ENCODE measurements around the gene EPDR1. TPM values are rescaled to one million over a fixed set of nuclear protein-coding genes. Genes with fewer than 3 reads are reported as not detected.

Gene EPDR1
- total RNA-seq, 1 donor from 2014 or later, result 39.3 TPM

DNA sequence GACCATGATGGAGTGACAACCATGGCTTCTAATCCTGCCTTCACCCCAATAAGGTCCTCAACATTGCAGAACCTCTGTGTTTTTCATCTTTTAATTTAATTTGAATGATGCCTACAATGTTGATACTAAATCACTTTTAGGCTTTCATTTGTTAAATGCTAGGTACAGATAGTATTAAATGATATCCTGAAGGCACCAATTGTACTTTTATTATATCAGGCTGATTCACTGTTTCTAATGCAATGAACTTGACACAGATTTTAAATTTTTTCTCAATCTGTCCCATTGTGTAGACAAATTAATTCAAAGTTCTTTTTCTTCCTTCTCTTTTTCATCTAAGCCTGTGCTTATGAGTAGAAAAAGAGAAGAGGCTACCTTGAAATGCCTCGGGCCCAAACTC lies 5.2 kb downstream of the EPDR1 start:
- H3K4me3 ChIP-seq (ENCODE audit: low read depth, low read length), result no peak overlapping the region
- no peak for DNase-seq (ENCODE audit: low read depth)
- TF ChIP-seq, protein P1, sequence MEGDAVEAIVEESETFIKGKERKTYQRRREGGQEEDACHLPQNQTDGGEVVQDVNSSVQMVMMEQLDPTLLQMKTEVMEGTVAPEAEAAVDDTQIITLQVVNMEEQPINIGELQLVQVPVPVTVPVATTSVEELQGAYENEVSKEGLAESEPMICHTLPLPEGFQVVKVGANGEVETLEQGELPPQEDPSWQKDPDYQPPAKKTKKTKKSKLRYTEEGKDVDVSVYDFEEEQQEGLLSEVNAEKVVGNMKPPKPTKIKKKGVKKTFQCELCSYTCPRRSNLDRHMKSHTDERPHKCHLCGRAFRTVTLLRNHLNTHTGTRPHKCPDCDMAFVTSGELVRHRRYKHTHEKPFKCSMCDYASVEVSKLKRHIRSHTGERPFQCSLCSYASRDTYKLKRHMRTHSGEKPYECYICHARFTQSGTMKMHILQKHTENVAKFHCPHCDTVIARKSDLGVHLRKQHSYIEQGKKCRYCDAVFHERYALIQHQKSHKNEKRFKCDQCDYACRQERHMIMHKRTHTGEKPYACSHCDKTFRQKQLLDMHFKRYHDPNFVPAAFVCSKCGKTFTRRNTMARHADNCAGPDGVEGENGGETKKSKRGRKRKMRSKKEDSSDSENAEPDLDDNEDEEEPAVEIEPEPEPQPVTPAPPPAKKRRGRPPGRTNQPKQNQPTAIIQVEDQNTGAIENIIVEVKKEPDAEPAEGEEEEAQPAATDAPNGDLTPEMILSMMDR (conservative IDR thresholded peaks at IDR 0.05; ENCODE audit: low read depth, low read length), result no peak

DNA sequence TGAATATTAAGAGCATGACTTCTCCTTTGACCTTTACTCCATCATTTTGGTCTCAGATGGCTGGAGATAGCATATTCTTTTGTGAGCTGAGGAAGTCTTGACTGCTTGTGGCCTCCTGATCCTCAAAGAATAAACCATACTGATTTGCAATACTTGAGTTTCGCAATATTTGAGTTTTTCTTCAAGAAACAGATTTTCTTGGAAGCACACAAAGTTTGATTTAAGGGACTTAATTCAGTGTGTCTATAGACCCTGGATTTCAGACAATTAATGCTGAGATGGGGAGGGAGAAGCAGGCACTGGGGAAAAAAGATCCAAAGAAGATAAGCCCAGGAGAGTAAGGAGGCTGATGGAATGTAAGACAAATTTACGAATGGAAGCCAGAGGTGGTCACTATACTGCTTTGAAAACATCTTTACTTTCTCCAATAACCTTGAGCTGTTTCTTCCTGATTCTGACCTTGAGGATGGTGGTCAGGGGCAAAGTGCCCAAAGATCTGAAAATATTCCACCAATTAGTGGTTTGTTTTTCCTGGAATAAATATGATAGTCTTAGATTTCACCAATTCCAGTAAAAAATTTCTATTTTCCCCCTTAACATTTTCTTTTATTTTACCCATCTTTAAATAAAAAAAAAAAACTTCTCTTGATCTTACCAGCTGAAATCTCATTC lies 7.5 kb downstream of the EPDR1 start:
- no peak overlapping the region for H3K4me3 ChIP-seq (ENCODE audit: low read depth, low read length)
- TF ChIP-seq, protein P1 (conservative IDR thresholded peaks at IDR 0.05; ENCODE audit: low read depth, low read length), result no peak
- DNase-seq (ENCODE audit: low read depth), result no peak

DNA sequence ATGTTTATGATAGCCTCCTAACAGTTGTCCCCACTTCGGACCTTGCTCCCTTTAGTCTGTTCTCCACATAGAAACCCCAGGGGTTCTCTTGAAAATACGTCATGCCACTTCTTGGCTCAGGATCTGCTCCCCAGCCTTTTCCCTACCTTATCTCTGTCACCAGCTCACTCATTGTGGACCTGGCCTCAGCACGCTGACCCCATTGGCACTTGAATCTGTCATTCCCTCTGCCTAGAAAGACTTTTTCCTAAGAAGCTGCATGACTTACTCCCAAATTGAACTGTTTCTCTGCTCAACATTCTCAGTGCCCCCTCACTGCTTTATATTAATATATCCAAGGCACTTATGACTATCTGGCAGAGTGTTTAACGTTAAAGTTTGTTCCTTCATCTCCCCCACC lies 8.4 kb downstream of the EPDR1 start:
- no peak overlapping the region for H3K4me3 ChIP-seq (ENCODE audit: low read depth, low read length)
- TF ChIP-seq, protein P1 (conservative IDR thresholded peaks at IDR 0.05; ENCODE audit: low read depth, low read length), result no peak
- no peak for DNase-seq (ENCODE audit: low read depth)

DNA sequence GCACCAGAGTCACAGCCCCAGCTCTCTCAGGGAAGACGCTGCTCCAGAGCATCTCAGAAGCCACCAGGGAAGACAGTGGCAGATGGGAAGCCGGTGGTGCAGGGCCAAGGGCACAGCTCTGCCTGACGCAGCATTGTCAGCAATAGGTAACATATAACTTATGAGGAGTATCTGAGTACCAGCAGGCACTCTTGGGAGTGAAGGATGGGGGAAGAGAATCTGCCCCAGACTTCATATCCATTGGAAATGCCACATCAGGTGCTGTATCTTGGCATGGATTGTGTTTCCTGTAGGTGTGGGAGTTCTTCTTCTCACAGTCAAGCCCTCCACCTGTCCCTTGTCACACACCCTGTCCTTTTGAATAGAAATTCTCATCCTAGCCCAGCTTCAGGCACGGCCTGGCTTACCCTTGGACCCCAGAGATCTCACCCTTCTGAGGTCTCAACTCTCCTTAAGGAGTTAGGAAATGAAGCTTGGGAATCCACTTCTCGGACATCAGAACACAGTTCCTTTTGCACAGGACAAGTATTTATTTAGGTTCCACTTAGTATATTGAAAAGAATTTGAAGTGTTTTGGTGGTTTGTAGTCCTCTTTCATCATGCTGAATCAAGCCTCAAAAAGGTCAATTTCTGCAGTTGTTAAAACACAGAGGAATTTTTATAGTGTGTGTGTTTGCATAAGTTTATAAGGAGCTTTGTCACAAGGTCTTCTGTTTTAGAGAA lies 9.9 kb downstream of the EPDR1 start:
- no peak for DNase-seq (ENCODE audit: low read depth)

DNA sequence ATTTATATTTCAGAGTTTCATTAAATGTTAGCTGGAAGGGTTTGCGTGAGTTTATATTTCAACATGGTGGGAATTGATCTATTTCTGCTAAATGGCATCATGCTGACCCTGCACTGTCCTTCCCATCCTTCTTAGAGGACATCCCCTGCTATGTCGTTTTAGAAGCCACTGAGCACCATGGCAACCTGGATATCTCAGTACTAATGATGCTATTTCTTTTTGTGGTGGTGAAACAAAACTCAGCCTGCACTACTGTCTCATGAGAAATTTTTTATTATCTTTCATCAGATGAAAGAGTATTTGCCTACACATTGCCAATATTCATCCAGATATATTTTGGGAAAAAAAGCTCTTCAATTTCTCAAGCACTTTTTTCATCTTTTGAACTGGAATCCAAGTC lies 12.1 kb downstream of the EPDR1 start:
- H3K4me3 ChIP-seq (ENCODE audit: low read depth, low read length), result no peak overlapping the region
- DNase-seq (ENCODE audit: low read depth), result no peak
- TF ChIP-seq, protein P1 (conservative IDR thresholded peaks at IDR 0.05; ENCODE audit: low read depth, low read length), result no peak

More for the DNA sequence above, 9.9 kb downstream of the EPDR1 start:
- TF ChIP-seq, protein P1 (conservative IDR thresholded peaks at IDR 0.05; ENCODE audit: low read depth, low read length), result no peak
- no peak overlapping the region for H3K4me3 ChIP-seq (ENCODE audit: low read depth, low read length)

DNA sequence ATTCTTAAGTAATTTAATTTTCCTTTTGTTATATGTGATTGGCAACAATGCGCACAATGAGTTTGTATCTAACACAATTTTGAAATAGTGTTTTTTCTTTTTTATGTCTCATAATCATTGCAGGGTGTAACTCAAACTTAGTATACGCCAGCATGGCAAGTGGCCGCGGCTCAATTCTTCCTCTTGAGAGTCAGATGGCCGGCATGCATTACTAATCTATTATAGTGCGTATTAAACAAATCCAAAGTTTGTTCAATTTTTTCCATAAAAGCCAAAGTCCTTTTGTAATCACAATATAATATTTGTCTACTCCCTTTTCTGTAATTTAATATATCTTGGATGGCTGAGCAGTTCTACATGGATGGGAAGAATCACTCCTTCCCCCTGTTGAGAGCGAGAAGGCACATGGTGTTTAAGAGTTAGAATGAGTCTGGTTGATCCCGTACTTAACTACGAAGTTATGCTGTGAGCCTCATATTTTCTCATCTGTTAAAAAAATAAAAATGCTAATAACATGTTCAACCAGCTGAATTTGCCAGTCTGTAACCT lies 12.7 kb downstream of the EPDR1 start:
- no peak overlapping the region for H3K4me3 ChIP-seq (ENCODE audit: low read depth, low read length)
- no peak for DNase-seq (ENCODE audit: low read depth)
- TF ChIP-seq, protein P1 (conservative IDR thresholded peaks at IDR 0.05; ENCODE audit: low read depth, low read length), result no peak
